ENCODE measurements around the gene TSHZ2. TPM values are rescaled to one million over a fixed set of nuclear protein-coding genes. Genes with fewer than 3 reads are reported as not detected.
"Not testable (repeated sequence)": the region's sequence is repeated elsewhere in the genome, so short reads cannot be mapped to it uniquely, and the experiment has no call there.

The TSHZ2 gene
- total and polyA plus RNA-seq, 4 donors = 0.93 to 8.8 (median 3.8) TPM

- WGBS, 2 donors = 92 to 93% methylated on average over 6 of the region's 6 CpGs
- TF ChIP-seq CTCF (IDR thresholded peaks at IDR 0.05; ENCODE audit: control extremely low read depth, extremely low read depth) = no peak
Measured at GRCh38 chr20:53463101-53463972, 491.2 kb downstream of the TSHZ2 start.

DNA sequence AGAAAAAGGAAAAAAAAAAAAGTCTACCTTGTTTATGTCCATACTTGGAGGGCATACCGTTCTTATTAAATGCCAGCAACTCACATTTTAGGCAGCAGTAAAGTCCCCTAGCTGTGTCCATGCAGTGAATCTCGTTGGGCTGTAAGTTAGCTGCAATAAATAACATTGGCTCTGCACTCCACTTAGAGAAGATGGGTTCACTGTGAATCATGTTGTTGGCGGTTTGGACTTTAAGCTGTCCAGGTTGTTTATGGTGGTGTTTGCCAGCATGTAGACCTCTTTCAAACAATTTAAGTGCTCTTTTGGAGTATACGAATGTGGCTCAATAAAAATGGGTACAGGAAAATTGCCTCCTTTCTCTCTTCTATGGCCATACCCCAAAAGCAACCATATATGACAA, 494.1 kb downstream of the TSHZ2 start:
- WGBS, 2 donors = 86 to 88% methylated on average over 4 of the region's 4 CpGs
- Histone ChIP-seq H3K36me3 (ENCODE audit: control insufficient read depth in 4 of 4, insufficient read depth in 4 of 4, low read length in 4 of 4) (no peaks in the 10 kb centered on the region), H3K4me1 (ENCODE audit: control insufficient read depth in 5 of 5, insufficient read depth in 5 of 5, low read length in 5 of 5) (no peaks in the 10 kb centered on the region), H3K27me3 (ENCODE audit: control insufficient read depth in 3 of 3, insufficient read depth in 3 of 3, low read length in 2 of 3) (no peaks in the 10 kb centered on the region), H3K9me3 (ENCODE audit: control insufficient read depth in 4 of 4, insufficient read depth in 3 of 4, low read length in 3 of 4) (peaks cover 0 to under 1% (median 0%) of the 10 kb centered on the region in 4 donors), H3K9ac (ENCODE audit: insufficient read depth in 1 of 2, low read length in 2 of 2) (no peak overlapping the region), H3K27ac (ENCODE audit: low read depth in 1 of 2, low read length in 1 of 2) (no peak overlapping the region), H3K4me3 (no peak overlapping the region)
- TF ChIP-seq CTCF (IDR thresholded peaks at IDR 0.05; ENCODE audit: control extremely low read depth, extremely low read depth) = no peak
- DNase-seq = no peak
- ATAC-seq (ENCODE audit: insufficient read depth, low FRiP score) = no peak

More at GRCh38 chr20:53463101-53463972, 491.2 kb downstream of the TSHZ2 start:
- Histone ChIP-seq H3K9ac (ENCODE audit: insufficient read depth in 1 of 2, low read length in 2 of 2) (no peak overlapping the region), H3K4me3 (no peak overlapping the region), H3K36me3 (ENCODE audit: control insufficient read depth in 4 of 4, insufficient read depth in 4 of 4, low read length in 4 of 4) (no peaks in the 10 kb centered on the region), H3K4me1 (ENCODE audit: control insufficient read depth in 5 of 5, insufficient read depth in 5 of 5, low read length in 5 of 5) (no peaks in the 10 kb centered on the region), H3K27me3 (ENCODE audit: control insufficient read depth in 3 of 3, insufficient read depth in 3 of 3, low read length in 2 of 3) (no peaks in the 10 kb centered on the region), H3K27ac (ENCODE audit: low read depth in 1 of 2, low read length in 1 of 2) (no peak overlapping the region), H3K9me3 (ENCODE audit: control insufficient read depth in 4 of 4, insufficient read depth in 3 of 4, low read length in 3 of 4) (peaks cover 0 to 4% (median 0%) of the 10 kb centered on the region in 4 donors)
- DNase-seq (no peak), ATAC-seq (ENCODE audit: insufficient read depth, low FRiP score) (no peak)

DNA sequence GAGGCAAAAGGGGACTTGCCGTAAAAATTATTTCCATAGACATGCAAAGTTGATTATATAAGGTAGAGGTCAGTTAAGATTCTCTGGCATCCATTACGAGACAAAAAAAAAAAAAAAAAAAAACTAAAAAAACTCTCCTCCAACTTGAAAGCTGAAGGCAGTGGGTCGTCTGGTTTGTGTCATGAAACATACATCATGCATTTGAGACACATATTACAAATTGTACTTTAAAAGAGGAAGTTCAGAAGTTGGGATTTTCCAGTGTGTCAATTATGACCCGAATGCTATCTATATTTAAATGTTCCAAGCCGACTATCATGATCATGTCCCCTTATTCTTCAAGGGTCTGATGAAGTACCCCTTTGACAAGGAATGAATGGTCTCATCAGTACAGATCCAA, 496.4 kb downstream of the TSHZ2 start:
- Histone ChIP-seq H3K4me3 (no peak overlapping the region), H3K4me1 (ENCODE audit: control insufficient read depth in 5 of 5, insufficient read depth in 5 of 5, low read length in 5 of 5) (no peaks in the 10 kb centered on the region), H3K9me3 (ENCODE audit: control insufficient read depth in 4 of 4, insufficient read depth in 3 of 4, low read length in 3 of 4) (no peaks in the 10 kb centered on the region), H3K27me3 (ENCODE audit: control insufficient read depth in 3 of 3, insufficient read depth in 3 of 3, low read length in 2 of 3) (no peaks in the 10 kb centered on the region), H3K9ac (ENCODE audit: insufficient read depth in 1 of 2, low read length in 2 of 2) (no peak overlapping the region), H3K36me3 (ENCODE audit: control insufficient read depth in 4 of 4, insufficient read depth in 4 of 4, low read length in 4 of 4) (no peaks in the 10 kb centered on the region), H3K27ac (ENCODE audit: low read depth in 1 of 2, low read length in 1 of 2) (no peak overlapping the region)
- TF ChIP-seq CTCF (IDR thresholded peaks at IDR 0.05; ENCODE audit: control extremely low read depth, extremely low read depth) = no peak
- ATAC-seq (ENCODE audit: insufficient read depth, low FRiP score) (no peak), DNase-seq (no peak)
- WGBS, 2 donors = 67 to 70% methylated on average over 5 of the region's 5 CpGs

GRCh38 chr20:53472859-53473258, 500.7 kb downstream of the TSHZ2 start:
- not testable (repeated sequence) for H3K27ac ChIP-seq (ENCODE audit: low read depth in 1 of 2, low read length in 1 of 2); H3K9me3 ChIP-seq (ENCODE audit: control insufficient read depth in 4 of 4, insufficient read depth in 3 of 4, low read length in 3 of 4); H3K27me3 ChIP-seq (ENCODE audit: control insufficient read depth in 3 of 3, insufficient read depth in 3 of 3, low read length in 2 of 3); DNase-seq; ATAC-seq (ENCODE audit: insufficient read depth, low FRiP score); H3K36me3 ChIP-seq (ENCODE audit: control insufficient read depth in 4 of 4, insufficient read depth in 4 of 4, low read length in 4 of 4); H3K4me3 ChIP-seq; H3K4me1 ChIP-seq (ENCODE audit: control insufficient read depth in 5 of 5, insufficient read depth in 5 of 5, low read length in 5 of 5); H3K9ac ChIP-seq (ENCODE audit: insufficient read depth in 1 of 2, low read length in 2 of 2)
- WGBS, 2 donors = 89 to 92% methylated on average over 12 to 18 of the region's 18 CpGs
